Measurements from ENCODE around the gene MAGEA11.

- TF ChIP-seq REST (IDR thresholded peaks at IDR 0.05; ENCODE audit: low read depth), result no peak
- TF ChIP-seq ZBTB7A (IDR thresholded peaks at IDR 0.05; ENCODE audit: low read depth), result no peak
- TF ChIP-seq USF1 (IDR thresholded peaks at IDR 0.05), result no peak
- TF ChIP-seq EP300 (IDR thresholded peaks at IDR 0.05; ENCODE audit: borderline replicate concordance), result no peak
- no peak for TF ChIP-seq TAF1 (IDR thresholded peaks at IDR 0.05; ENCODE audit: low read depth)
- no peak for TF ChIP-seq YY1 (IDR thresholded peaks at IDR 0.05; ENCODE audit: low read depth)
- TF ChIP-seq CEBPB (IDR thresholded peaks at IDR 0.05), result no peak
Observed at GRCh38 chrX:149721778-149722177, 9.9 kb downstream of the MAGEA11 start.
